K562 (cell line): Measurements from ENCODE around the gene CIAO2A. TPM values are rescaled to one million over a fixed set of nuclear protein-coding genes. Genes with fewer than 3 reads are reported as not detected.
A peak's percentile ranks its signal among the peaks of the same experiment; 100 is the strongest.

ENCODE experiments used
- ARHGAP35 ChIP-seq: fragments of 450-650 bp; IDR thresholded peaks from 2 replicates; pipeline ENCODE4 v1.6.1; 2018; ENCODE audit not compliant: partially characterized antibody
- ARNT ChIP-seq, 2 experiments: fragments of 450-650 bp; IDR thresholded peaks; 2 replicates each; pipeline ENCODE4 v1.6.1; 2016; ENCODE audit warnings: mild to moderate bottlenecking in 1 of 2
- ATF6 ChIP-seq: sonication (generic); formaldehyde crosslinking; IDR thresholded peaks from 2 replicates; pipeline ENCODE4 v1.4.0; 2020; ENCODE audit warnings: mild to moderate bottlenecking, missing genetic modification reagents
- CAMTA2 ChIP-seq: fragments of 250-450 bp; sonication (Bioruptor Pico); conservative IDR thresholded peaks from 2 replicates; pipeline ENCODE4 v1.5.1; 2022
- EGR1 ChIP-seq: fragments of 450-650 bp; conservative IDR thresholded peaks from 2 replicates; pipeline ENCODE4 v1.6.1; 2017; ENCODE audit warnings: mild to moderate bottlenecking
- HMBOX1 ChIP-seq: sonication (generic); IDR thresholded peaks from 2 replicates; pipeline ENCODE4 v1.6.1; 2016
- ILF3 ChIP-seq: fragments of 450-650 bp; IDR thresholded peaks from 2 replicates; pipeline ENCODE4 v1.6.1; 2018; ENCODE audit warnings: antibody characterized with exemption, mild to moderate bottlenecking, moderate library complexity, borderline replicate concordance
- MED1 ChIP-seq: sonication (generic); formaldehyde crosslinking; IDR thresholded peaks from 2 replicates; pipeline ENCODE4 v1.8.1; 2023; ENCODE audit warnings: missing genetic modification reagents, borderline replicate concordance
- PCBP2 ChIP-seq: fragments of 200-400 bp; formaldehyde crosslinking; IDR thresholded peaks from 2 replicates; pipeline ENCODE4 v1.6.1; 2018; ENCODE audit warnings: low read length, low read depth, mild to moderate bottlenecking, moderate library complexity; ENCODE audit not compliant: poor library complexity, severe bottlenecking
- POU5F1 ChIP-seq: fragments of 150-350 bp; IDR thresholded peaks from 2 replicates; pipeline ENCODE4 v1.6.1; 2014; ENCODE audit warnings: borderline replicate concordance, low read length, low read depth, mild to moderate bottlenecking; ENCODE audit not compliant: partially characterized antibody
- RAD51 ChIP-seq: fragments of 450-650 bp; IDR thresholded peaks from 2 replicates; pipeline ENCODE4 v1.7.1; 2016; ENCODE audit warnings: low read depth, mild to moderate bottlenecking, borderline replicate concordance
- RB1 ChIP-seq: fragments of 450-650 bp; IDR thresholded peaks from 2 replicates; pipeline ENCODE4 v1.6.1; 2017; ENCODE audit warnings: low read depth, mild to moderate bottlenecking
- SUPT5H ChIP-seq: fragments of 450-650 bp; IDR thresholded peaks from 2 replicates; pipeline ENCODE4 v1.6.1; 2016
- TAF1 ChIP-seq: IDR thresholded peaks from 2 replicates; pipeline ENCODE4 v1.6.1; 2011; ENCODE audit warnings: mild to moderate bottlenecking, low read length, moderate library complexity; ENCODE audit not compliant: insufficient read depth, control insufficient read depth, severe bottlenecking; ENCODE audit errors: extremely low read depth
- TAF15 ChIP-seq: fragments of 200-400 bp; formaldehyde crosslinking; IDR thresholded peaks from 2 replicates; pipeline ENCODE4 v1.6.1; 2017; ENCODE audit warnings: mild to moderate bottlenecking, low read depth, low read length, moderate library complexity
- ZBTB1 ChIP-seq: sonication (generic); formaldehyde crosslinking; IDR thresholded peaks from 2 replicates; pipeline ENCODE4 v1.8.1; 2023; ENCODE audit warnings: missing genetic modification reagents, low read depth, mild to moderate bottlenecking, borderline replicate concordance
- ZNF124 ChIP-seq: sonication (generic); formaldehyde crosslinking; IDR thresholded peaks from 2 replicates; pipeline ENCODE4 v1.8.1; 2022; ENCODE audit warnings: missing genetic modification reagents
- ZNF165 ChIP-seq: fragments of 250-450 bp; sonication (Bioruptor Pico); IDR thresholded peaks from 2 replicates; pipeline ENCODE4 v1.4.0; 2020; ENCODE audit warnings: borderline replicate concordance
- ZNF197 ChIP-seq: fragments of 200-800 bp; sonication (Bioruptor generic); IDR thresholded peaks from 2 replicates; pipeline ENCODE4 v1.6.1; 2016; ENCODE audit warnings: low read depth, missing genetic modification characterization, missing compliant biosample characterization
- ZNF583 ChIP-seq: fragments of 250-450 bp; sonication (Bioruptor Pico); IDR thresholded peaks from 2 replicates; pipeline ENCODE4 v1.4.0; 2020
- ZNF780A ChIP-seq: fragments of 250-450 bp; sonication (Bioruptor Pico); IDR thresholded peaks from 2 replicates; pipeline ENCODE4 v1.5.0; 2021; ENCODE audit warnings: mild to moderate bottlenecking
- ZNF785 ChIP-seq: fragments of 250-450 bp; sonication (Bioruptor Pico); IDR thresholded peaks from 2 replicates; pipeline ENCODE4 v1.4.0; 2020; ENCODE audit warnings: mild to moderate bottlenecking
- polyA plus RNA-seq, 8 experiments: library from polyadenylated mRNA; depleted of rRNA in 4 of 8; stranded (reverse) in 5 of 8; unstranded in 3 of 8; fragments of >200 nt; fragmentation: Nextera tagmentation in 2 of 8; fragmentation: Illumina TruSeq in 1 of 8; extraction: Ambion mirVana in 2 of 8; extraction: Trizol in 1 of 8; gene quantifications; 2 replicates each; pipeline versions ENCODE4 v1.2.1 to v1.2.3, GENCODE V29; 2011 to 2014; ENCODE audit warnings: inconsistent platforms in 1 of 8, missing spikeins in 1 of 8
- total RNA-seq, 7 experiments: library from RNA; depleted of rRNA in 6 of 7; stranded (reverse); fragments of >200 nt in 6 of 7; fragmentation: Illumina TruSeq in 2 of 7; extraction: Trizol in 2 of 7; gene quantifications; 2 replicates each; pipeline versions ENCODE4 v1.2.1 to v1.2.3, GENCODE V29; 2011 to 2021; ENCODE audit warnings: low replicate concordance in 1 of 7
- TF ChIP-seq, protein P1 (sequence below): fragments of 250-450 bp; sonication (Bioruptor Pico); IDR thresholded peaks from 2 replicates; pipeline ENCODE4 v1.5.1; 2021; ENCODE audit warnings: mild to moderate bottlenecking
- TF ChIP-seq, protein P2 (sequence below): sonication (generic); formaldehyde crosslinking; IDR thresholded peaks from 2 replicates; pipeline ENCODE4 v1.8.1; 2023; ENCODE audit warnings: mild to moderate bottlenecking, missing genetic modification reagents, moderate library complexity

CIAO2A gene
- total and polyA plus RNA-seq, 9 of the 15 experiments (the other 6 are each of a cell fraction or from before 2014, with no cell fraction given), result 161 to 429 (median 313) TPM

DNA sequence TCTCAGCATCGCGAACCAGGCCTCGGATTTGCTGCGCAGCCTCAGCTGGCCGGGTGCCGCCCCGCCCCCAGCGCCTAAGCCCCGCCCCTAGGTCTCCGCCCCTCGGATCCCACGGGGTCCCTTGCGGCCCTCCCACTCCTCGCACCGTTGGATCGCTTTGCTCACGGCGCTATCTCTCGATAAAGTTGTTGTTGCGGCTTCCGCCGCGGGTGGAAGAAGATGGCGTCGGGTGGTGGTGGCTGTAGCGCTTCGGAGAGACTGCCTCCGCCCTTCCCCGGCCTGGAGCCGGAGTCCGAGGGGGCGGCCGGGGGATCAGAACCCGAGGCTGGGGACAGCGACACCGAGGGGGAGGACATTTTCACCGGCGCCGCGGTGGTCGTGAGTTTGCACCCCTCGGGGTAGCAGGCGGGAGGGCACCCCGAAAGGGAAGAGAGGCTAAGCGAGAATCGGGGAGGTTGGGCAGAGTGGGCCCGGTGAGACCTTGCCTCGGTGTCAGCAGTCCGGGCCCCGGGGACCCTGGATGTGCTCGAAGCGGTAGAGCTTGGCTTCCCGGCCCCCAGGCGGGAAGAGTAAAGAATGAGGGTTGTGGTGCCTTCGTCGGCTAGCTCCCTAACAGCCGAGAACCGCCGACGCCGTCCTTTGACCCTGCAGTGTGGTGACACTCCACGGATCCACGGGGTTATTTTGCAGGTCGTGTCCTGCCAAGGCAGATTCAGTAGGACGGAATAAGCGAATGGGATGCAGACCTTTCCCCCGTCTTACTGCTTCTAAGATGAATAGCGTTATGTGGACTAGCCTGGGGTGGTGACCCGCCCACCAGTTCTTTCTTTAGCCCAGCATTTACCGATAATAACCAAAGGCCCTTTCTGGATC is 2.4 kb upstream of the CIAO2A start, which contains the start of gene SNX1 (continued):
- TF ChIP-seq HMBOX1 (no peak), ILF3 (no peak), ARHGAP35 (no peak), ZNF124 (no peak), TAF1 (peak; percentile 98), RB1 (peak; percentile 77; the same call in 1 of the 2 replicates), ZNF780A (CRISPR knock-in tag) (no peak), POU5F1 (no peak), CAMTA2 (CRISPR knock-in tag) (0 out of 2 replicates have a peak, but pooled peaks have one; percentile 56), SUPT5H (peak; percentile 93), ZNF583 (CRISPR knock-in tag) (0 out of 2 replicates have a peak, but pooled peaks have one; percentile 17), EGR1 (peak; percentile 60), ZNF785 (no peak), ZNF197 (CRISPR knock-in tag) (no peak), ATF6 (no peak), PCBP2 (no peak), ZBTB1 (CRISPR knock-in tag) (peak; percentile 77), ARNT (IDR thresholded peaks at IDR 0.05) (peak; percentile 25 to 71; a peak in 1 of 4 replicates), MED1 (CRISPR knock-in tag) (no peak), TAF15 (no peak), RAD51 (no peak), ZNF165 (CRISPR knock-in tag) (no peak)
- TF ChIP-seq, protein P1, sequence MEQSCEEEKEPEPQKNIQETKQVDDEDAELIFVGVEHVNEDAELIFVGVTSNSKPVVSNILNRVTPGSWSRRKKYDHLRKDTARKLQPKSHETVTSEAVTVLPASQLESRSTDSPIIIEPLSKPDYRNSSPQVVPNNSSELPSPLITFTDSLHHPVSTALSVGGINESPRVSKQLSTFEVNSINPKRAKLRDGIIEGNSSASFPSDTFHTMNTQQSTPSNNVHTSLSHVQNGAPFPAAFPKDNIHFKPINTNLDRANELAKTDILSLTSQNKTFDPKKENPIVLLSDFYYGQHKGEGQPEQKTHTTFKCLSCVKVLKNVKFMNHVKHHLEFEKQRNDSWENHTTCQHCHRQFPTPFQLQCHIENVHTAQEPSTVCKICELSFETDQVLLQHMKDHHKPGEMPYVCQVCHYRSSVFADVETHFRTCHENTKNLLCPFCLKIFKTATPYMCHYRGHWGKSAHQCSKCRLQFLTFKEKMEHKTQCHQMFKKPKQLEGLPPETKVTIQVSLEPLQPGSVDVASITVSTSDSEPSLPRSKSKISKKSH (CRISPR knock-in tag), result no peak
- TF ChIP-seq, protein P2, sequence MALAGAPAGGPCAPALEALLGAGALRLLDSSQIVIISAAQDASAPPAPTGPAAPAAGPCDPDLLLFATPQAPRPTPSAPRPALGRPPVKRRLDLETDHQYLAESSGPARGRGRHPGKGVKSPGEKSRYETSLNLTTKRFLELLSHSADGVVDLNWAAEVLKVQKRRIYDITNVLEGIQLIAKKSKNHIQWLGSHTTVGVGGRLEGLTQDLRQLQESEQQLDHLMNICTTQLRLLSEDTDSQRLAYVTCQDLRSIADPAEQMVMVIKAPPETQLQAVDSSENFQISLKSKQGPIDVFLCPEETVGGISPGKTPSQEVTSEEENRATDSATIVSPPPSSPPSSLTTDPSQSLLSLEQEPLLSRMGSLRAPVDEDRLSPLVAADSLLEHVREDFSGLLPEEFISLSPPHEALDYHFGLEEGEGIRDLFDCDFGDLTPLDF (CRISPR knock-in tag), result peak; percentile 82
